ENCODE measurements around the gene DGKH.

The DGKH gene

GRCh38 chr13:42247883-42248282 is 199.4 kb downstream of the DGKH start:
- TF ChIP-seq CTCF (conservative IDR thresholded peaks at IDR 0.05; ENCODE audit: low read length) = no peak
- no peak for DNase-seq (ENCODE audit: low read depth)
- no peak overlapping the region for H3K4me3 ChIP-seq (ENCODE audit: low read length)

GRCh38 chr13:42255886-42256285 is 207.4 kb downstream of the DGKH start:
- no peak for TF ChIP-seq CTCF (conservative IDR thresholded peaks at IDR 0.05; ENCODE audit: low read length)
- H3K4me3 ChIP-seq (ENCODE audit: low read length) = no peak overlapping the region
- no peak for DNase-seq (ENCODE audit: low read depth)

GRCh38 chr13:42258747-42259146 is 210.3 kb downstream of the DGKH start:
- no peak for DNase-seq (ENCODE audit: low read depth)
- no peak overlapping the region for H3K4me3 ChIP-seq (ENCODE audit: low read length)
- TF ChIP-seq CTCF (conservative IDR thresholded peaks at IDR 0.05; ENCODE audit: low read length) = no peak

- no peak for TF ChIP-seq CTCF (conservative IDR thresholded peaks at IDR 0.05; ENCODE audit: low read length)
- DNase-seq (ENCODE audit: low read depth) = no peak
- no peak overlapping the region for H3K4me3 ChIP-seq (ENCODE audit: low read length)
Measured at GRCh38 chr13:42259515-42259914, 211.1 kb downstream of the DGKH start.

GRCh38 chr13:42260903-42261654 is 212.6 kb downstream of the DGKH start:
- TF ChIP-seq CTCF (conservative IDR thresholded peaks at IDR 0.05; ENCODE audit: low read length) = no peak
- H3K4me3 ChIP-seq (ENCODE audit: low read length) = no peak overlapping the region
- no peak for DNase-seq (ENCODE audit: low read depth)

- H3K4me3 ChIP-seq (ENCODE audit: low read length) = no peak overlapping the region
- peak; percentile 58 for DNase-seq (ENCODE audit: low read depth)
- no peak for TF ChIP-seq CTCF (conservative IDR thresholded peaks at IDR 0.05; ENCODE audit: low read length)
Measured at GRCh38 chr13:42266473-42266872, 218.0 kb downstream of the DGKH start.

- no peak for TF ChIP-seq CTCF (conservative IDR thresholded peaks at IDR 0.05; ENCODE audit: low read length)
- no peak overlapping the region for H3K4me3 ChIP-seq (ENCODE audit: low read length)
- no peak for DNase-seq (ENCODE audit: low read depth)
Measured at GRCh38 chr13:42270160-42270856, 221.9 kb downstream of the DGKH start.
